GM12873 (cell line): ENCODE data around the gene RASL10B.
A peak's percentile ranks its signal among the peaks of the same experiment; 100 is the strongest.

Experiments
- CTCF ChIP-seq: IDR thresholded peaks from 2 replicates; pipeline ENCODE4 v1.5.1; 2012; ENCODE audit warnings: low read depth, mild to moderate bottlenecking, moderate library complexity, low read length, control low read depth; ENCODE audit not compliant: insufficient read depth; ENCODE audit errors: missing control alignments

RASL10B gene

GRCh38 chr17:35769895-35770486 lies 38.6 kb downstream of the RASL10B start:
- peak; percentile 48 for TF ChIP-seq CTCF

- TF ChIP-seq CTCF = no peak
Measured at GRCh38 chr17:35773129-35773528, 41.7 kb downstream of the RASL10B start.

GRCh38 chr17:35773679-35774425 lies 42.4 kb downstream of the RASL10B start:
- TF ChIP-seq CTCF = no peak

- no peak for TF ChIP-seq CTCF
Measured at GRCh38 chr17:35774499-35774898, 43.1 kb downstream of the RASL10B start.

GRCh38 chr17:35775039-35775438 lies 43.6 kb downstream of the RASL10B start:
- TF ChIP-seq CTCF = no peak

- no peak for TF ChIP-seq CTCF
Measured at GRCh38 chr17:35775583-35775982, 44.1 kb downstream of the RASL10B start.

GRCh38 chr17:35778641-35779196 lies 47.3 kb downstream of the RASL10B start:
- no peak for TF ChIP-seq CTCF
